Measurements from ENCODE around the gene SEC24D. TPM values are rescaled to one million over a fixed set of nuclear protein-coding genes. Genes with fewer than 3 reads are reported as not detected.

SEC24D gene
- total and polyA plus RNA-seq, 9 of the 15 experiments (the other 6 are each of a cell fraction or from before 2014, with no cell fraction given) = 7.1 to 22.5 (median 11.3) TPM

- intact Hi-C loops (cut with micrococcal nuclease) (no loop called here), in situ Hi-C loops (cut with MboI) (no loop called here)
- TF ChIP-seq PYGO2 (tag; IDR thresholded peaks at IDR 0.05) = no peak
- BruUV-seq (replicated peaks) = no TSS peak
- Histone ChIP-seq H3K36me3 (ENCODE audit: control insufficient read depth, insufficient read depth, low read length) (peaks cover 44% of the 10 kb centered on the region; the same call in 2 of the 3 replicates), H3K79me2 (ENCODE audit: control insufficient read depth, insufficient read depth, low read length) (no peaks in the 10 kb centered on the region), H3K4me3 (no peak overlapping the region), H3K27ac (ENCODE audit: extremely low read depth, low read depth, low read length) (no peak overlapping the region), H2AFZ (ENCODE audit: low read depth, low read length) (no peak overlapping the region), H3K9ac (ENCODE audit: insufficient read depth in 1 of 2, low read depth in 2 of 2, low read length in 2 of 2) (no peak overlapping the region), H4K20me1 (replicated peaks; ENCODE audit: control insufficient read depth, insufficient read depth, low read length) (0 out of 2 replicates have a peak, but pooled peaks cover 3% of the 10 kb centered on the region), H3K9me1 (ENCODE audit: control insufficient read depth, insufficient read depth, low read length) (no peaks in the 10 kb centered on the region), H3K27me3 (ENCODE audit: control insufficient read depth in 2 of 2, insufficient read depth in 2 of 2, low read length in 2 of 2) (no peaks in the 10 kb centered on the region), H3K9me3 (replicated peaks; ENCODE audit: control insufficient read depth, insufficient read depth, low read depth, low read length) (no peaks in the 10 kb centered on the region), H3K4me1 (replicated peaks in 1 of 2; ENCODE audit: control insufficient read depth in 2 of 2, insufficient read depth in 2 of 2, low read length in 2 of 2) (no peaks in the 10 kb centered on the region), H3K4me2 (ENCODE audit: insufficient read depth, low read length) (no peak overlapping the region)
- FAIRE-seq (no peak), ATAC-seq (no peak), DNase-seq (ENCODE audit: extremely low read depth in 1 of 4, low spot score in 3 of 4) (no peak)
- WGBS (ENCODE audit: insufficient coverage, low coverage, missing lambda C conversion rate) = 88% methylated on average over 3 of the region's 3 CpGs
- ChIA-PET CTCF (ENCODE audit: low intra/inter-chr PET ratio) (no interaction called here), POLR2A (no interaction called here)
Observed at GRCh38 chr4:118814891-118815290, 21.0 kb downstream of the SEC24D start.

DNA sequence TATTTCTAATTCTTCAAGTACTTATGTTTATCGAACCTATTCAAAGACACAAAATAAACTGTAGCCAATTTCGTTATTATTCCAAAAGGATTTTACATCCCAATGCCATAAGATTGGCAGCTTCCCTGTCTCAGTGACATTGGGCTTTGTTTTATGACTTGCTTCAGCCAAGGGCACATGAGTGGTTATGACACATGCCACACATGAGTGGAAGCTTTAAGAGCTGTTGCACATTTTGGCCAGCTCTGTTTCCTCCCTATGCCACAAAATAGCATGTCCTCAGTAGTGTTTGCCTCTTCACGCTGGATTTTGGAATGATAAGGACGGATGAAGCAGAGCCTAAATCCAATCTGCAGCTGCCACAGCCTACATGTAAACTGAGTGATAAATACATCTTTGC is 21.9 kb downstream of the SEC24D start:
- Histone ChIP-seq H3K9ac (ENCODE audit: insufficient read depth in 1 of 2, low read depth in 2 of 2, low read length in 2 of 2) (no peak overlapping the region), H3K4me3 (no peak overlapping the region), H3K27me3 (ENCODE audit: control insufficient read depth in 2 of 2, insufficient read depth in 2 of 2, low read length in 2 of 2) (no peaks in the 10 kb centered on the region), H3K27ac (ENCODE audit: extremely low read depth, low read depth, low read length) (no peak overlapping the region), H3K9me1 (ENCODE audit: control insufficient read depth, insufficient read depth, low read length) (no peaks in the 10 kb centered on the region), H3K9me3 (replicated peaks; ENCODE audit: control insufficient read depth, insufficient read depth, low read depth, low read length) (no peaks in the 10 kb centered on the region), H4K20me1 (replicated peaks; ENCODE audit: control insufficient read depth, insufficient read depth, low read length) (0 out of 2 replicates have a peak, but pooled peaks cover 3% of the 10 kb centered on the region), H3K79me2 (ENCODE audit: control insufficient read depth, insufficient read depth, low read length) (no peaks in the 10 kb centered on the region), H3K4me1 (replicated peaks in 1 of 2; ENCODE audit: control insufficient read depth in 2 of 2, insufficient read depth in 2 of 2, low read length in 2 of 2) (no peaks in the 10 kb centered on the region), H2AFZ (ENCODE audit: low read depth, low read length) (no peak overlapping the region), H3K36me3 (ENCODE audit: control insufficient read depth, insufficient read depth, low read length) (peaks cover 51% of the 10 kb centered on the region; the same call in 2 of the 3 replicates), H3K4me2 (ENCODE audit: insufficient read depth, low read length) (no peak overlapping the region)
- no peak for FAIRE-seq
- no peak for DNase-seq (ENCODE audit: extremely low read depth in 1 of 4, low spot score in 3 of 4)
- ATAC-seq = no peak
- intact Hi-C loops (cut with micrococcal nuclease) = no loop called here
- POLR2A ChIA-PET = interaction anchor here (1.1 to 2.3 kb wide), 2 partner anchors 9 to 22 kb away, joined by 3 to 11 read pairs; partner anchors contain the start of gene SEC24D
- CTCF ChIA-PET (ENCODE audit: low intra/inter-chr PET ratio) = no interaction called here
- BruUV-seq (replicated peaks) = no TSS peak
- in situ Hi-C loops (cut with MboI) = no loop called here
- WGBS (ENCODE audit: insufficient coverage, low coverage, missing lambda C conversion rate) = 69% methylated on average over 4 of the region's 4 CpGs
- TF ChIP-seq E2F1 (CRISPR knock-in tag; IDR thresholded peaks at IDR 0.05) (no peak), LEF1 (IDR thresholded peaks at IDR 0.05) (no peak), ZNF75A (CRISPR knock-in tag; IDR thresholded peaks at IDR 0.05) (no peak), SP2 (IDR thresholded peaks at IDR 0.05; ENCODE audit: extremely low read depth, low read depth, low read length, poor library complexity, severe bottlenecking) (no peak), ZNF3 (CRISPR knock-in tag; IDR thresholded peaks at IDR 0.05) (no peak), TCFL5 (CRISPR knock-in tag; conservative IDR thresholded peaks at IDR 0.05) (no peak), MTA3 (IDR thresholded peaks at IDR 0.05; ENCODE audit: borderline replicate concordance) (no peak), CEBPG (CRISPR knock-in tag; IDR thresholded peaks at IDR 0.05) (no peak), CEBPG (tag; conservative IDR thresholded peaks at IDR 0.05 in 1 of 2, IDR thresholded peaks at IDR 0.05 in 1 of 2) (no peak), PTBP1 (IDR thresholded peaks at IDR 0.05; ENCODE audit: low read depth, low read length) (no peak)
- TF ChIP-seq, protein P1, sequence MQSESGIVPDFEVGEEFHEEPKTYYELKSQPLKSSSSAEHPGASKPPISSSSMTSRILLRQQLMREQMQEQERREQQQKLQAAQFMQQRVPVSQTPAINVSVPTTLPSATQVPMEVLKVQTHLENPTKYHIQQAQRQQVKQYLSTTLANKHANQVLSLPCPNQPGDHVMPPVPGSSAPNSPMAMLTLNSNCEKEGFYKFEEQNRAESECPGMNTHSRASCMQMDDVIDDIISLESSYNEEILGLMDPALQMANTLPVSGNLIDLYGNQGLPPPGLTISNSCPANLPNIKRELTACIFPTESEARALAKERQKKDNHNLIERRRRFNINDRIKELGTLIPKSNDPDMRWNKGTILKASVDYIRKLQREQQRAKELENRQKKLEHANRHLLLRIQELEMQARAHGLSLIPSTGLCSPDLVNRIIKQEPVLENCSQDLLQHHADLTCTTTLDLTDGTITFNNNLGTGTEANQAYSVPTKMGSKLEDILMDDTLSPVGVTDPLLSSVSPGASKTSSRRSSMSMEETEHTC (IDR thresholded peaks at IDR 0.05) = no peak
- TF ChIP-seq, protein P2, sequence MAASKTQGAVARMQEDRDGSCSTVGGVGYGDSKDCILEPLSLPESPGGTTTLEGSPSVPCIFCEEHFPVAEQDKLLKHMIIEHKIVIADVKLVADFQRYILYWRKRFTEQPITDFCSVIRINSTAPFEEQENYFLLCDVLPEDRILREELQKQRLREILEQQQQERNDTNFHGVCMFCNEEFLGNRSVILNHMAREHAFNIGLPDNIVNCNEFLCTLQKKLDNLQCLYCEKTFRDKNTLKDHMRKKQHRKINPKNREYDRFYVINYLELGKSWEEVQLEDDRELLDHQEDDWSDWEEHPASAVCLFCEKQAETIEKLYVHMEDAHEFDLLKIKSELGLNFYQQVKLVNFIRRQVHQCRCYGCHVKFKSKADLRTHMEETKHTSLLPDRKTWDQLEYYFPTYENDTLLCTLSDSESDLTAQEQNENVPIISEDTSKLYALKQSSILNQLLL (CRISPR knock-in tag; IDR thresholded peaks at IDR 0.05; ENCODE audit: borderline replicate concordance) = no peak
